Measurements from ENCODE around the gene COPZ2. TPM values are rescaled to one million over a fixed set of nuclear protein-coding genes. Genes with fewer than 3 reads are reported as not detected.
"Not testable (repeated sequence)": the region's sequence is repeated elsewhere in the genome, so short reads cannot be mapped to it uniquely, and the experiment has no call there.

Gene COPZ2
- total RNA-seq, 2 experiments from 2014 or later: 3.4 to 4.0 TPM

GRCh38 chr17:47997586-47997985 lies 40.0 kb downstream of the COPZ2 start:
- no peak overlapping the region for H3K4me3 Mint-ChIP-seq
- CTCF ChIA-PET: interaction anchor here (1.1 to 3.0 kb wide), 2 partner anchors 14 to 27 kb away, joined by 4 to 9 read pairs; partner anchors contain the start of gene CDK5RAP3
- H3K36me3 Mint-ChIP-seq (ENCODE audit: low read depth): no peaks in the 10 kb centered on the region
- no peak for DNase-seq
- H3K4me1 Mint-ChIP-seq: peaks cover 5% of the 10 kb centered on the region
- H3K27ac Mint-ChIP-seq: no peak overlapping the region
- peaks cover 10% of the 10 kb centered on the region for H3K27me3 Mint-ChIP-seq
- POLR2A ChIA-PET: no interaction called here
- H3K9me3 Mint-ChIP-seq: no peaks in the 10 kb centered on the region

GRCh38 chr17:47996201-47996600 lies 41.4 kb downstream of the COPZ2 start:
- Mint-ChIP-seq H3K27ac (no peak overlapping the region), H3K4me3 (no peak overlapping the region), H3K4me1 (no peaks in the 10 kb centered on the region), H3K9me3 (no peaks in the 10 kb centered on the region), H3K27me3 (peaks cover 5% of the 10 kb centered on the region), H3K36me3 (ENCODE audit: low read depth) (no peaks in the 10 kb centered on the region)
- DNase-seq: no peak
- POLR2A ChIA-PET: no interaction called here
- CTCF ChIA-PET: interaction anchor here (1.3 to 1.4 kb wide), 2 partner anchors 16 to 20 kb away, joined by 3 to 4 read pairs; no protein-coding TSS in a partner anchor

GRCh38 chr17:47995241-47995935 lies 42.2 kb downstream of the COPZ2 start:
- POLR2A ChIA-PET: no interaction called here
- CTCF ChIA-PET: interaction anchor here (1.3 to 1.4 kb wide), 2 partner anchors 17 to 19 kb away, joined by 3 to 4 read pairs; no protein-coding TSS in a partner anchor

GRCh38 chr17:47994724-47995123 lies 42.9 kb downstream of the COPZ2 start:
- H3K27ac Mint-ChIP-seq: no peak overlapping the region
- no peaks in the 10 kb centered on the region for H3K9me3 Mint-ChIP-seq
- peaks cover 3% of the 10 kb centered on the region for H3K4me1 Mint-ChIP-seq
- POLR2A ChIA-PET: no interaction called here
- no peak overlapping the region for H3K4me3 Mint-ChIP-seq
- no peaks in the 10 kb centered on the region for H3K36me3 Mint-ChIP-seq (ENCODE audit: low read depth)
- CTCF ChIA-PET: interaction anchor here (1.4 kb wide), 3 partner anchors 8 to 24 kb away, joined by 3 to 4 read pairs (median 3); partner anchors contain the start of gene CDK5RAP3
- peaks cover 5% of the 10 kb centered on the region for H3K27me3 Mint-ChIP-seq
- no peak for DNase-seq

More at GRCh38 chr17:47995241-47995935, 42.2 kb downstream of the COPZ2 start:
- H3K4me3 Mint-ChIP-seq: no peak overlapping the region
- H3K4me1 Mint-ChIP-seq: no peaks in the 10 kb centered on the region
- H3K9me3 Mint-ChIP-seq: no peaks in the 10 kb centered on the region
- H3K36me3 Mint-ChIP-seq (ENCODE audit: low read depth): no peaks in the 10 kb centered on the region
- H3K27me3 Mint-ChIP-seq: peaks cover 5% of the 10 kb centered on the region
- no peak overlapping the region for H3K27ac Mint-ChIP-seq
- no peak for DNase-seq

GRCh38 chr17:47993964-47994363 lies 43.6 kb downstream of the COPZ2 start:
- ChIA-PET POLR2A (no interaction called here), CTCF (interaction anchor here (1.1 to 1.5 kb wide), 4 partner anchors 9 to 104 kb away, joined by 3 to 5 read pairs (median 4); partner anchors contain the start of gene CDK5RAP3)
- no peaks in the 10 kb centered on the region for H3K9me3 Mint-ChIP-seq
- DNase-seq: no peak
- peaks cover 5% of the 10 kb centered on the region for H3K27me3 Mint-ChIP-seq
- H3K36me3 Mint-ChIP-seq (ENCODE audit: low read depth): no peaks in the 10 kb centered on the region
- peaks cover 11% of the 10 kb centered on the region for H3K4me1 Mint-ChIP-seq
- H3K27ac Mint-ChIP-seq: no peak overlapping the region
- no peak overlapping the region for H3K4me3 Mint-ChIP-seq

GRCh38 chr17:47993031-47993564 lies 44.5 kb downstream of the COPZ2 start:
- H3K27me3 Mint-ChIP-seq: peaks cover 5% of the 10 kb centered on the region
- no peaks in the 10 kb centered on the region for H3K9me3 Mint-ChIP-seq
- no peak overlapping the region for H3K4me3 Mint-ChIP-seq
- DNase-seq: no peak
- ChIA-PET POLR2A (no interaction called here), CTCF (interaction anchor here (0.9 to 1.5 kb wide), 5 partner anchors 10 to 103 kb away, joined by 3 to 5 read pairs (median 3); partner anchors contain the start of gene CDK5RAP3)
- H3K4me1 Mint-ChIP-seq: peaks cover 16% of the 10 kb centered on the region
- H3K36me3 Mint-ChIP-seq (ENCODE audit: low read depth): no peaks in the 10 kb centered on the region
- no peak overlapping the region for H3K27ac Mint-ChIP-seq

GRCh38 chr17:47992216-47992615 lies 45.4 kb downstream of the COPZ2 start:
- no peak overlapping the region for H3K27ac Mint-ChIP-seq
- H3K4me1 Mint-ChIP-seq: peaks cover 16% of the 10 kb centered on the region
- peaks cover 5% of the 10 kb centered on the region for H3K27me3 Mint-ChIP-seq
- H3K36me3 Mint-ChIP-seq (ENCODE audit: low read depth): no peaks in the 10 kb centered on the region
- H3K9me3 Mint-ChIP-seq: no peaks in the 10 kb centered on the region
- no peak overlapping the region for H3K4me3 Mint-ChIP-seq
- no peak for DNase-seq
- ChIA-PET CTCF (interaction anchor here (0.9 to 1.1 kb wide), 2 partner anchors 22 to 45 kb away, joined by 3 read pairs; partner anchors contain the start of gene CDK5RAP3), POLR2A (no interaction called here)

- no peak overlapping the region for H3K4me3 Mint-ChIP-seq
- ChIA-PET POLR2A (no interaction called here), CTCF (interaction anchor here (1.4 kb wide), 1 partner anchor 20 kb away, joined by 5 read pairs; the partner anchor contains the start of gene CDK5RAP3)
- H3K27ac Mint-ChIP-seq: no peak overlapping the region
- H3K4me1 Mint-ChIP-seq: peaks cover 16% of the 10 kb centered on the region
- H3K27me3 Mint-ChIP-seq: peaks cover 5% of the 10 kb centered on the region
- H3K9me3 Mint-ChIP-seq: no peaks in the 10 kb centered on the region
- no peaks in the 10 kb centered on the region for H3K36me3 Mint-ChIP-seq (ENCODE audit: low read depth)
- no peak for DNase-seq
These were observed 46.5 kb downstream of the COPZ2 start for GRCh38 chr17:47990962-47991731.

GRCh38 chr17:47989700-47990099 lies 47.9 kb downstream of the COPZ2 start:
- Mint-ChIP-seq H3K9me3 (no peaks in the 10 kb centered on the region), H3K36me3 (ENCODE audit: low read depth) (peaks cover 3% of the 10 kb centered on the region), H3K4me1 (peaks cover 16% of the 10 kb centered on the region), H3K27ac (no peak overlapping the region), H3K27me3 (peaks cover 5% of the 10 kb centered on the region), H3K4me3 (no peak overlapping the region)
- ChIA-PET CTCF (interaction anchor here (1.2 to 1.3 kb wide), 2 partner anchors 11 to 45 kb away, joined by 3 to 4 read pairs; no protein-coding TSS in a partner anchor), POLR2A (no interaction called here)
- DNase-seq: no peak

GRCh38 chr17:47989159-47989558 lies 48.4 kb downstream of the COPZ2 start:
- H3K4me1 Mint-ChIP-seq: peaks cover 16% of the 10 kb centered on the region
- no peak for DNase-seq
- peaks cover 3% of the 10 kb centered on the region for H3K36me3 Mint-ChIP-seq (ENCODE audit: low read depth)
- H3K27ac Mint-ChIP-seq: no peak overlapping the region
- ChIA-PET CTCF (interaction anchor here (0.5 to 1.3 kb wide), 4 partner anchors 11 to 142 kb away, joined by 3 to 4 read pairs (median 3); no protein-coding TSS in a partner anchor), POLR2A (no interaction called here)
- peaks cover 4% of the 10 kb centered on the region for H3K27me3 Mint-ChIP-seq
- no peaks in the 10 kb centered on the region for H3K9me3 Mint-ChIP-seq
- H3K4me3 Mint-ChIP-seq: no peak overlapping the region

GRCh38 chr17:47988445-47988844 lies 49.2 kb downstream of the COPZ2 start:
- POLR2A ChIA-PET; H3K27ac Mint-ChIP-seq; H3K36me3 Mint-ChIP-seq (ENCODE audit: low read depth); H3K27me3 Mint-ChIP-seq; H3K4me3 Mint-ChIP-seq; H3K9me3 Mint-ChIP-seq; DNase-seq: not testable (repeated sequence)
- peaks cover 16% of the 10 kb centered on the region for H3K4me1 Mint-ChIP-seq
- CTCF ChIA-PET: interaction anchor here (0.7 to 1.3 kb wide), 3 partner anchors 10 to 293 kb away, joined by 3 to 4 read pairs (median 4); no protein-coding TSS in a partner anchor

- Mint-ChIP-seq H3K4me1 (peaks cover 18% of the 10 kb centered on the region), H3K27me3 (no peaks in the 10 kb centered on the region), H3K27ac (no peak overlapping the region), H3K9me3 (no peaks in the 10 kb centered on the region), H3K4me3 (no peak overlapping the region), H3K36me3 (ENCODE audit: low read depth) (peaks cover 3% of the 10 kb centered on the region)
- CTCF ChIA-PET: interaction anchor here (1.9 kb wide), 1 partner anchor 9 kb away, joined by 6 read pairs; no protein-coding TSS in a partner anchor
- DNase-seq: no peak
- POLR2A ChIA-PET: no interaction called here
These were observed 50.3 kb downstream of the COPZ2 start for GRCh38 chr17:47987240-47987835.
